Tibial nerve (tissue), 4 donors: ENCODE data around the gene FYCO1. TPM values are rescaled to one million over a fixed set of nuclear protein-coding genes. Genes with fewer than 3 reads are reported as not detected.
"Not testable (repeated sequence)": the region's sequence is repeated elsewhere in the genome, so short reads cannot be mapped to it uniquely, and the experiment has no call there.

Experiments
- DNase-seq, 2 donors: peaks; one replicate each; pipeline ENCODE4 v3.0.0-alpha.2; 2019; ENCODE audit warnings: low spot score in 2 of 2
- H3K27ac ChIP-seq, 4 donors: fragments of 200-600 bp; sonication (generic) in 3 of 4; one replicate each; pipeline ENCODE4 v1.5.1; 2017 to 2019; ENCODE audit warnings: mild to moderate bottlenecking in 1 of 4
- H3K27me3 ChIP-seq, 2 donors: fragments of 200-600 bp; sonication (generic) in 1 of 2; one replicate each; pipeline versions ENCODE4 v1.5.1 to v1.6.0; 2017 to 2019
- H3K36me3 ChIP-seq, 3 donors: fragments of 200-600 bp; sonication (generic); one replicate each; pipeline ENCODE4 v1.5.1; 2018 to 2019
- H3K4me1 ChIP-seq, 4 donors: fragments of 200-600 bp; sonication (generic) in 3 of 4; one replicate each; pipeline ENCODE4 v1.5.1; 2017 to 2019
- H3K4me3 ChIP-seq, 4 donors: fragments of 200-600 bp; sonication (generic) in 3 of 4; one replicate each; pipeline ENCODE4 v1.5.1; 2017 to 2019; ENCODE audit warnings: mild to moderate bottlenecking in 1 of 4, moderate library complexity in 1 of 4
- H3K9me3 ChIP-seq, 4 donors: fragments of 200-600 bp; sonication (generic) in 3 of 4; one replicate each; pipeline ENCODE4 v1.5.1; 2017 to 2019
- EP300 ChIP-seq, 2 donors: sonication (generic); formaldehyde crosslinking; IDR thresholded peaks; one replicate each; pipeline ENCODE4 v1.6.1; 2017; ENCODE audit warnings: antibody characterized with exemption in 2 of 2, mild to moderate bottlenecking in 1 of 2
- POLR2A ChIP-seq, 2 donors: fragments of 450-650 bp; IDR thresholded peaks; one replicate each; pipeline ENCODE4 v1.6.1; 2017; ENCODE audit warnings: antibody characterized with exemption in 2 of 2, mild to moderate bottlenecking in 2 of 2, moderate library complexity in 2 of 2
- WGBS, 2 donors: methylation state at CpG; one replicate each; pipeline ENCODE4 v1.1.5; 2018; 5-methylcytosine and 5-hydroxymethylcytosine counted together
- total RNA-seq, 4 donors: library from RNA; depleted of rRNA; stranded (reverse); fragments of >200 nt; gene quantifications; one replicate each; pipeline ENCODE4 v1.1.0, GENCODE V29; 2016
- TF ChIP-seq, protein P1 (sequence below), 5 experiments: fragments of 200-600 bp in 3 of 5; fragments of 450-650 bp in 2 of 5; sonication (generic) in 3 of 5; IDR thresholded peaks; one replicate each; pipeline ENCODE4 v1.5.1; 2016 to 2019; ENCODE audit warnings: antibody characterized with exemption in 5 of 5, mild to moderate bottlenecking in 3 of 5, moderate library complexity in 2 of 5

The FYCO1 gene
- total RNA-seq, 4 donors from 2014 or later = 61.7 to 85.2 (median 67.9) TPM

DNA sequence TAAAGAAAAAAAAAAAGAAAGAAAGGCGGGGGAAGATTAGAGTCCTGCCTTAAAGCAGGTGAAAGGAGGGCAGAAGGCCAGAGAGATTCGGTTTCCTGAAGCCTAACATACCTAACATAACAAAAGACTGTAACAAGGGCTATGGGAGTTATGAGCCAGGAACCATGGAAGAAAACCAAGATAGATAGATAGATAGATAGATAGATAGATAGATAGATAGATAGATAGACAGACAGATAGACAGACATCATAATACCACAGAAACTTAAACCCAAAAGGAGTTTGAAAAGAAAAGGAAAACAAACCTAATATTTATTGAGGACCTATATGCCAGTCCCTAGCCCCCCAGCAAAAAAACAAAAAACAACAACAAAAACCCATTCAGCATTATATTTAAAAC, 2.3 kb upstream of the FYCO1 start:
- Histone ChIP-seq H3K27me3 (no peaks in the 10 kb centered on the region), H3K4me1 (peaks cover 0 to 27% (median 21%) of the 10 kb centered on the region in 4 donors), H3K4me3 (no peak overlapping the region), H3K36me3 (no peaks in the 10 kb centered on the region), H3K27ac (no peak overlapping the region), H3K9me3 (no peaks in the 10 kb centered on the region)
- DNase-seq = no peak
- TF ChIP-seq POLR2A (IDR thresholded peaks at IDR 0.05) (no peak), EP300 (IDR thresholded peaks at IDR 0.05) (no peak)
- TF ChIP-seq, protein P1, sequence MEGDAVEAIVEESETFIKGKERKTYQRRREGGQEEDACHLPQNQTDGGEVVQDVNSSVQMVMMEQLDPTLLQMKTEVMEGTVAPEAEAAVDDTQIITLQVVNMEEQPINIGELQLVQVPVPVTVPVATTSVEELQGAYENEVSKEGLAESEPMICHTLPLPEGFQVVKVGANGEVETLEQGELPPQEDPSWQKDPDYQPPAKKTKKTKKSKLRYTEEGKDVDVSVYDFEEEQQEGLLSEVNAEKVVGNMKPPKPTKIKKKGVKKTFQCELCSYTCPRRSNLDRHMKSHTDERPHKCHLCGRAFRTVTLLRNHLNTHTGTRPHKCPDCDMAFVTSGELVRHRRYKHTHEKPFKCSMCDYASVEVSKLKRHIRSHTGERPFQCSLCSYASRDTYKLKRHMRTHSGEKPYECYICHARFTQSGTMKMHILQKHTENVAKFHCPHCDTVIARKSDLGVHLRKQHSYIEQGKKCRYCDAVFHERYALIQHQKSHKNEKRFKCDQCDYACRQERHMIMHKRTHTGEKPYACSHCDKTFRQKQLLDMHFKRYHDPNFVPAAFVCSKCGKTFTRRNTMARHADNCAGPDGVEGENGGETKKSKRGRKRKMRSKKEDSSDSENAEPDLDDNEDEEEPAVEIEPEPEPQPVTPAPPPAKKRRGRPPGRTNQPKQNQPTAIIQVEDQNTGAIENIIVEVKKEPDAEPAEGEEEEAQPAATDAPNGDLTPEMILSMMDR (IDR thresholded peaks at IDR 0.05) = no peak
- 82 to 89% methylated on average over 2 of the region's 2 CpGs for WGBS, 2 donors

DNA sequence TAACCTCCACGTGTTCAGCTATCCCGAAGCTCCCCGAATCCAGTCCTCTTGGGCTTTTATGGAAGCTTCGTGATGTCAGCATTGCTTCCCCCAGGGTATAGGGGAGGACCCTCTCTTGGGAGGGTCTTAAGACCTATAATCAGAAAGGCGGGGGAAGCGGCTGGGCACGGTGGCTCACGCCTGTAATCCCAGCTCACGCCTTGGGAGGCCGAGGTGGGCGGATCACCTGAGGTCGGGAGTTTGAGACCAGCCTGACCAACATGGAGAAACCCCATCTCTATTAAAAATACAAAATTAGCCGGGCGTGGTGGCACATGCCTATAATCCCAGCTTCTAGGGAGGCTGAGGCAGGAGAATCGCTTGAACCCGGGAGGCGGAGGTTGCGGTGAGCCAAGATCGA, 1.9 kb upstream of the FYCO1 start:
- H3K9me3 ChIP-seq, DNase-seq, H3K4me3 ChIP-seq, H3K36me3 ChIP-seq, H3K27ac ChIP-seq, H3K27me3 ChIP-seq: not testable (repeated sequence)
- WGBS, 2 donors = 91% methylated on average over 19 of the region's 19 CpGs
- H3K4me1 ChIP-seq = peaks cover 0 to 32% (median 25%) of the 10 kb centered on the region in 4 donors

DNA sequence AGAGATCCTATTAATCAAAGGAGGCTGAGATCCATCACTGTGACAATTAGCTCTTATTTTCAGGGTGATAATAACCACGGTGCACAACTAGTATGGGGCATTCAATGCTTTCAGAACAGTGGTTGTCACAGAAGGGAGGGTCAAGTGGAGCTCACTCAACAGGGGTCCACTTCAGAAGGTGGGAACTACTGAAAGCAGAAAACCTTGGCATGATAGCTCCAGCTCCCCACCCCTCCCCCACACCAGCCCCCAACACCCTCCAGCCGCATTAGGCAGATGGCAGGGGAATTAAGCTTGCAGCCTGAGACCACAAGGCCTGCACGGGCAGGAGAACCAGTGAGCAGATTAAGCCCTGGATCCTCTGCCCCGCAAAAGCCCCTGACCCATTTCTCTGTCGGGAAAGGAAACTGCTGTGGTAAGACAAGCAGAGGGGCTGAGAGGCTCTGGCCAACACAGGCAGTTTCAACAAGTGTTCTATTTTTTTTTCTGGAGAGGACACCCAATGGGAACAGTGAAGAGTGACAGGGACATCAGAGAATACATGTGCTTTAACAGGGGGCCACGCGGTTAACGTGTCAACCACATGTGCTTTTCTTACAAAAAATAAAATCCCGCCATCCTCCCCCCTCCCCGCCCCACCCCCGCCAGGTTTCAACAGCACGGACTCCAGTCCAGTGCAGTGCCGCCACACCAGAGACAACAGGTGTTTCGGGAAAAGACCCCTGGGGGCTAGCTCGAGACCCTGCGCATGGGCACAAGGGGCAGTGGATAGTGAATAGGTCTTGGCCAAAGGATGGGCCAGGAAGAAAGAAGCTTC, 997 bp downstream of the FYCO1 start:
- no peak for DNase-seq
- no peaks in the 10 kb centered on the region for H3K9me3 ChIP-seq
- H3K4me3 ChIP-seq = peak overlapping the region; percentile 59 to 94 (median 74)
- no peaks in the 10 kb centered on the region for H3K27me3 ChIP-seq
- peak overlapping the region; percentile 78 to 98 (median 92) for H3K27ac ChIP-seq
- 15 to 16% methylated on average over 12 to 16 of the region's 16 CpGs for WGBS, 2 donors
- no peaks in the 10 kb centered on the region for H3K36me3 ChIP-seq
- TF ChIP-seq EP300 (IDR thresholded peaks at IDR 0.05) (no peak), POLR2A (IDR thresholded peaks at IDR 0.05) (no peak)
- TF ChIP-seq, protein P1 (IDR thresholded peaks at IDR 0.05) = no peak
- H3K4me1 ChIP-seq = peaks cover 0 to 38% (median 34%) of the 10 kb centered on the region in 4 donors

DNA sequence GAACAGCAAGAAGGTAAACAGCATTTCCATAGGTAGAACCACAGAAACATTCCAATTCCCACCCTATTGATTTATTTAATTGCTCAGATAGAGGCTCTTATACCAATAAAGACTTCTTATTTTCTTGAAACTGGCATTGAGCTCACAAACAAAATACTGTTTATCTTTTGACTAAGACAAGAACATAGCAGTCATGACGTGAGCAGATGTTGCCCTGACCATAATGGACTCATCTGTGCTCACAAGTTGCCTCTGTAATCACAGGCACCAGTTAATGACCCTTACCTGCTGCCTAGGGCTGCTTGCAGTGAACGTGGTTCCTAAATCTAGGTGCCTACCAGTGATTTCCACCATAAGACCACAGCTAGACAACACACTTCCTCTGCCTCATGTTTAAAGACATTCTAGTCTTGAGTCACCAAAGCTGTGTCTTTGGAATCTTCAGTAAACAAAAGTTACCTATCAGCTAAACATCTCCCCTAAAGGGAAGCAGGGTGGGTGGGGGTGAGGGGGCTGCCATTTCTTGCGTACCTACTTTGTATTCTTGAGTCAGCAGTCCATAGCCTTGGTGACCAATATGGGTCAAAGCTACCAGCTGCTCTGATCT, 2.1 kb downstream of the FYCO1 start:
- Histone ChIP-seq H3K27me3 (no peaks in the 10 kb centered on the region), H3K27ac (peak overlapping the region in 2 of 4 donors; percentile 32 to 93), H3K9me3 (no peaks in the 10 kb centered on the region), H3K4me3 (no peak overlapping the region), H3K36me3 (no peaks in the 10 kb centered on the region), H3K4me1 (peaks cover 4 to 49% (median 41%) of the 10 kb centered on the region in 4 donors)
- WGBS, 2 donors = 83 to 85% methylated on average over 3 of the region's 3 CpGs
- TF ChIP-seq POLR2A (IDR thresholded peaks at IDR 0.05) (no peak), EP300 (IDR thresholded peaks at IDR 0.05) (no peak)
- TF ChIP-seq, protein P1 (IDR thresholded peaks at IDR 0.05) = no peak
- DNase-seq = no peak

DNA sequence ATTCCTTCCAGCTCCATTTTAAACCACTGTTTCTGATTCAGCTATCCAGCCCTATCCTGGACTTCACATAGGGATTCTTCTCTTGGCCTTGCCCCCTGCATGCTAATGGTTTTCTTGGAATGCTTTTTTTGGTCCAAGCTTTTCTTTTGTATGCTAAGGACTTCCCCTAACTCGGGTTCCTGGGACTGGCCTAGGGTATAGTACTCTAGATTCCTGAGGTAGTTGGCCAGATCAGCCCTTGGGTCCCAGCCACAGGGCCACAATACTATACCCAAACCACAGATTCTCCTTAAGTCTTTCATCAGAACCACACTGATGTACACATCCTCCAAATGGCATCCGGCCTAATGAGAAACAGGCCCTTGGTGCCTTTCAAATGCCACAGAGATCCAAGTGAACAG, 2.8 kb downstream of the FYCO1 start:
- H3K9me3 ChIP-seq = no peaks in the 10 kb centered on the region
- peak overlapping the region in 2 of 4 donors; percentile 32 to 62 for H3K27ac ChIP-seq
- TF ChIP-seq, protein P1 (IDR thresholded peaks at IDR 0.05) = no peak
- H3K27me3 ChIP-seq = no peaks in the 10 kb centered on the region
- H3K36me3 ChIP-seq = no peaks in the 10 kb centered on the region
- H3K4me1 ChIP-seq = peaks cover 4 to 56% (median 47%) of the 10 kb centered on the region in 4 donors
- no peak overlapping the region for H3K4me3 ChIP-seq
- DNase-seq = no peak
- 57 to 59% methylated on average over 2 of the region's 2 CpGs for WGBS, 2 donors
